GM18867 (cell line): ENCODE measurements around the gene INPP5D.
A peak's percentile ranks its signal among the peaks of the same experiment; 100 is the strongest.

Experiments
- ATAC-seq: cut with Tn5 transposase; IDR thresholded peaks from one replicate; pipeline ENCODE4 v1.9.1; 2021; ENCODE audit warnings: mild to moderate bottlenecking, moderate library complexity; ENCODE audit not compliant: unreplicated experiment

The INPP5D gene

DNA sequence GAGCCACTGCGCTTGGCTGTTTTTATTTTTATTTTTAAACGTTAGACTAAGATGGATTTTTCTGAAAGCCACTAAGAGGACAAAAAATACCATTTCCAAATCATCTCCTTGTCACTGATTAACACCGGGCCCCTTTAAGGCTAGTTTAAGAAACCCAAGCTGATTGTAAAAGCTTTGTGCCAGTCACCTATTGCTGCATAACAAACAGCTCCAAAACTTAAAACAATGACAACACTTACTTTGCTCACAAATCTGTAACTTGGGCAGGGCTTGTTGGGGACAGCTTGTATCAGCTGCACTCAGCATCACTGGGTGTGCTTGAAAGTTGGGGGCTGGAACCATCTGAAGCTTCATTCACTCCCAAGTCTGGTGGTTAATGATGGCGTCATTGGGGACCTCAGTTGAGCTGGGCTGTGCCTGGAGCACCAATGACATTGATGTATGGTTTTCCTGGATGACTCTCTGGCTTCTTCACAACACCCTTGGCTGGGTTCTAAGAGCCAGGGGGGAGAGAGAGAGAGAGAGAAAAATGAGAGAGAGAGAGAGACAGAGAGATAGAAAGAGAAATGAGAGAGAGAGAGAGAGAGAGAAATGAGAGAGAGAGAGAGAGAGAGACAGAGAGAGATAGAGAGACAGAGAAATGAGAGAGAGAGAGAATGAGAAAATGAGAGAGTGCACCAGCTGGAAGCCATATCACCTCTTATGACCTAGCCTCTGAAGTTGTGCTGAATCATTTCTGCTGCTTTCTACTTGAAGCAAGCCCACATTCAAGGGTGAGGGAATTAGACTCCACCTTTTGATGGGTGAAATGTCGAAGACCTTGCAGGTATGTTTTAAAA is 165.3 kb downstream of the INPP5D start:
- no peak for ATAC-seq

- ATAC-seq: no peak
Measured at GRCh38 chr2:233226511-233227031, 166.4 kb downstream of the INPP5D start.

DNA sequence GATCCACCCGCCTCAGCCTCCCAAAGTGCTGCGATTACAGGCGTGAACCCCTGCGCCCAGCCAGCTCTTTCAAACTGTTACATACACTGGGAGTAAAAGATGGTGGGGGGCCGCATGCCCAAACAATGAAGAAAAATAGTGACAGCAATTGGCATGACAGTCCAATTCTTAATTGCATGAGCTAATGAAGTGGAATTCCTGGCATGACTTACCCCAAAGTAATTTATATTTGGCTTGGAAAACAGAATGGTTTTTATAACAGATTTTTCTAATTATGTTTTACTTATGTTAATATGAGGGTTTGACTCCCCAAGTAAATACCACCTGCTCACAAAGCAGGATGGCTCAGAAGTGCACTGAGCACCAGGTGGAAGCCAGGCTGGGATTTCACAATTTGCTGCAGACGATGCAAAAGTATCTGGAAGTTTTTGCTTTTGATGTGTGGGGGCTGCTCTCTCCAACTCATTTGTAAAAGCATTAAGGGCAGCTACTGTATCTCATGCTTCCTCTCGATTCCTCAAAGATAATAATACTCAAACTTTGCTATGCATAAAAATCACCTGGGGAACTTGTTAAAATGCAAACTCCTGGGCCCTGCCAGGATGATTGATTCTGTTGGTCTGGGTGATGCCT is 167.3 kb downstream of the INPP5D start:
- ATAC-seq: no peak

DNA sequence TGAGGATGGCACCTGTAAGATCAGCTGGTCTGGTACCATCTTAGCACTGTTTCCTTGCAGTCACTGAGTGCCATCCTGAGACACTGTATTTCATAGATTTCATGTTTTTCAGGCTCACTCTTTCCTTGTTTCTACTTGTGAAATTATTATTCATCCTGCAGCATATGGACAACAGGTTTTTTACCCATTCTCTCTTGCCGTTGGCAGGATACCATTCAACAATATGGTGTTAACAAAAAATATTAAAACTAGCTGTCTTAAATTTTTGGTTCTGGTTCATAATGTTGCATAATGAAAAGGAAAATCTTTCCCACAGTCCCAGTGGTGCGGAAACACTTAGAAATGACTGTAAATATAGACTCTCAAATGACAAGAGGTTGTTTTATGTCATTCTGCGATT is 168.2 kb downstream of the INPP5D start:
- ATAC-seq: no peak

DNA sequence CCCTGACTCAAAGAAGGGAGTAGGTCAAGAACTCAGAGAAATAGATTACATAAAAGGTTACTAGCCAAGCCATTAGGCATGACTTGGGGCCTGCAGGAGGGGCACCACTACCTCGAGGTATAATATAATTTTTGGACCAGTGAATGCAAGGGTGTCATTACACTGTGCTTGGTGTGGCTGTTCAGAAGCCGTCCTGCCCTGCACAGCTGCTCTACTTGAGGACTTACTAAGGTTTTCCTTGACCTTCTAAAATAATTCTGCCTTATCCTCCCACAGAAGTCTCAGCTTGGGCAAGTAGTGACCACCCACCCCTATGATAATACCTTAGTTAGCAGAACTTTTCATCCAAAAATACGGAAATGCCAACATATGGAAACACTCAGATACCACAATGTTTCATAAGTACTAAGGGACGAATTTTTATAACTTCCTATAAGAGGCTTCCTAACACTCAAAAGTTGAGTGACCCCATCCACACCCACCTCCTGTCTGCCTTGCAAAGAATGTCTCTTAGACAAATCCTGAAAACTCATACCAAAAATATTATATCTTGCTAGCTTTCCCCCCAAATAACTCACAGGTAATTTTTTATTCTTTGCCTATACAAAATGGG is 173.6 kb downstream of the INPP5D start:
- no peak for ATAC-seq

- no peak for ATAC-seq
Measured at GRCh38 chr2:233234264-233234663, 174.1 kb downstream of the INPP5D start.

- no peak for ATAC-seq
Measured at GRCh38 chr2:233234996-233235395, 174.9 kb downstream of the INPP5D start.

DNA sequence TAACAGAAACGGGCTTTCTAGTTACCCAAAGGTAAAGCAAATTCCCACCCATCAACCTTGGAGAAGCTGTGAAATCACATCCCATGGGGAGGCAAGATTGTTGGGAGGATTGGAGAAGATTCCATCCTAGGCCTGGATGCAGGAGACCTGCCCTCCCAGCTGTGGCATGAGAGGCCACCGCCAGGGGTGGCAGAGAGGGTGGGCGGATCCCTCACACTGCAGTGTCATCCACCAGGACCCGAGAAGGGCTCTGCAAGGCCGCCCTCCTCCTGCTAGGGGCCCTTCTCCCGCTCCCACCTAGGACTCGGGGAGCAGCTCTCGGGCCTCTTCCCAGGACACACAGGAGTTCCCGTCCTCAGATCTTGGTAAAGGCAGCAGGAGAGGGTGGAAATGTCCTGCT is 175.8 kb downstream of the INPP5D start:
- no peak for ATAC-seq

- ATAC-seq: no peak
Measured at GRCh38 chr2:233236820-233237589, 176.9 kb downstream of the INPP5D start.

- peak; percentile 53 for ATAC-seq
Measured at GRCh38 chr2:233240897-233241296, 180.8 kb downstream of the INPP5D start.

GRCh38 chr2:233241803-233242202 is 181.7 kb downstream of the INPP5D start:
- no peak for ATAC-seq

- ATAC-seq: no peak
Measured at GRCh38 chr2:233242231-233242927, 182.2 kb downstream of the INPP5D start.

GRCh38 chr2:233243348-233243747 is 183.2 kb downstream of the INPP5D start:
- ATAC-seq: no peak

DNA sequence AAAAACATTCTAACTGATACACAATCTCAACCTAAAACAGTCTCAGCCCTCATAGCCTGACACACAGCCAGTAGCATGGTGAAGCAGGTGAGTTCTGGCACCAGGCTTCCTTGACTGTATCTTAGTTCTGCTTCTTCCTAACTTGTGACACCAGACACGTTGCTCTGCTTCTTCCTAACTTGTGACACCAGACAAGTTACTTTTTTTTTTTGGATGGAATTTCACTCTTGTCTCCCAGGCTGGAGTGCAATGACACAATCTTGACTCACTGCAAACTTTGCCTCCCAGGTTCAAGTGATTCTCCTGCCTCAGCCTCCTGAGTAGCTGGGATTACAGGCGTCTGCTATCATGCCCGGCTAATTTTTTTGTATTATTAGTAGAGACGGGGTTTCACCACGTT is 184.7 kb downstream of the INPP5D start:
- no peak for ATAC-seq

DNA sequence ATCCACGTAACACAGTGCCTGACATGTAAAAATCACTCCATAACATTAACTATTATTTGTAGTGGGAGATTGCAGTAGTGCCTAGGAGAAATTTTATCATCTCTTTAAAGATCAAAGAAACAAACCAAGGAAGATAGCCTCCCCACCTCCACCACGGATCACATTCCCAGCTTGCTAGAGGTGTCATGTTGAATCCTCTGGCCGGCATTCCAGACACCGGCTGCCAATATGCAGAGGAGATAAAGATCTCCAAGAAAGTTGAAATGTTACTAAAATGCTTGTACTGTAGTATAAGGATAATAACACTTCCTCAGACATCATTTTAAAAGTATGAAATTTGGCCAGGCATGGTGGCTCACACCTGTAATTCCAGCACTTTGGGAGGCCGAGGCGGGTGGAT is 185.3 kb downstream of the INPP5D start:
- no peak for ATAC-seq

- no peak for ATAC-seq
Measured at GRCh38 chr2:233247116-233247515, 187.0 kb downstream of the INPP5D start.

GRCh38 chr2:233247744-233248143 is 187.6 kb downstream of the INPP5D start:
- no peak for ATAC-seq

DNA sequence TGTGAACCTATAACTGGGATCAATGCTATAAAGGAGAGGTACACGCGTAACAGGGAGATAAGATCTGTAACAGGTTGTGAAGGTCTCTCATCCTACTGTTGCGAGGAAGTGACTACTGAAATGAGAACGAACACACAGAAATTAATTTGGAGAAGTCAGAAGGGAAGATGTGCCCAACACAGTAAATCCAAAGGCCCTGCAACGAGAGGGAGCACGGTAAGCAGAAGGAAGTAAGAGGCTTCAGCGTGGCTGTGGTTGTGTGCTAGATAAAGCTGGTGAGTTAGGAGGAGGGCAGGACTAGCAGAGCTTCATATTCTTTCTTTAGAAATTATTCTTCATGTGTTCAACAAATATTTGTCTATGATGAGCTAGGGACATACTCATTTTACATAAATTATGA is 188.9 kb downstream of the INPP5D start:
- no peak for ATAC-seq

DNA sequence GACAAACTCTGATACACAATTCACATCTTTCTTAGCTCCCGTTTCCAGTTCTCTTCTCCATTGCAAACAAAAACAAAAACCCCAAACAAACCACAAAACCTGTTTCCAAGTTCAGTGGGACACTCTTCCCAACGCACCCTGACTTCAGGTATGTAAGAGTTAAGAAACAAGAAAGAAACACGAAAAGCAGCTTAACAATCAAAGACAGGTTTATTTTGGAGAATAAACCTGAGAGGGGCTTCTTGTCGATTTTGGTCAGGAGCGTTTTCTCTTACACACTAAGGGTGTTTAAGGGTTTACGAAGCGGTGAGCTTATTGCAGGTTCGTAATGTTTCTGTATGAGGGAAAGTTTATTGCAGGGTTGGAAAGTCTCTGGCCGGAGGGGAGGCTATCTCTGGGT is 190.4 kb downstream of the INPP5D start:
- no peak for ATAC-seq

DNA sequence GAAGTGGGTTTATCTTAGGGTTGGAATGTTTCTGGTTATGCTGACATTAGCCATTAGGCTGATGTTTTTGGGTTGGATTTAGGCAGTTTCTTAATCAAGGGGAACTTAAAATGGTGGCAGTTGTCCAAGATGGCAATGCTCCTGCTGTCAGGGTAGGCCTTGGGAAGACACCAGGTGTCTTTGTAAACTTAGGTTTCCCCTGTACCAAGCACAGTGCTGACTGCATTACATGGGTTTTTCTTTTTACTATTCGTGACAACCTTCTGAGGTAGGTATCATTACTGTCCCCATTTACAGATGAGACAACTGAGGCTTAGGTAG is 190.8 kb downstream of the INPP5D start:
- ATAC-seq: peak; percentile 15
